Measurements from ENCODE around the gene ICE2.

- TF ChIP-seq CTCF (IDR thresholded peaks at IDR 0.05): peak; percentile 46
- no peak for TF ChIP-seq EZH2 (IDR thresholded peaks at IDR 0.05)
- no peak for TF ChIP-seq EZH2phosphoT487 (IDR thresholded peaks at IDR 0.05)
Measured at GRCh38 chr15:60444289-60444912, 34.5 kb downstream of the ICE2 start.
